ENCODE data around the gene NFIA. TPM values are rescaled to one million over a fixed set of nuclear protein-coding genes. Genes with fewer than 3 reads are reported as not detected.

NFIA gene
- total RNA-seq, 2 donors from 2014 or later, result 5.0 to 5.2 TPM

DNA sequence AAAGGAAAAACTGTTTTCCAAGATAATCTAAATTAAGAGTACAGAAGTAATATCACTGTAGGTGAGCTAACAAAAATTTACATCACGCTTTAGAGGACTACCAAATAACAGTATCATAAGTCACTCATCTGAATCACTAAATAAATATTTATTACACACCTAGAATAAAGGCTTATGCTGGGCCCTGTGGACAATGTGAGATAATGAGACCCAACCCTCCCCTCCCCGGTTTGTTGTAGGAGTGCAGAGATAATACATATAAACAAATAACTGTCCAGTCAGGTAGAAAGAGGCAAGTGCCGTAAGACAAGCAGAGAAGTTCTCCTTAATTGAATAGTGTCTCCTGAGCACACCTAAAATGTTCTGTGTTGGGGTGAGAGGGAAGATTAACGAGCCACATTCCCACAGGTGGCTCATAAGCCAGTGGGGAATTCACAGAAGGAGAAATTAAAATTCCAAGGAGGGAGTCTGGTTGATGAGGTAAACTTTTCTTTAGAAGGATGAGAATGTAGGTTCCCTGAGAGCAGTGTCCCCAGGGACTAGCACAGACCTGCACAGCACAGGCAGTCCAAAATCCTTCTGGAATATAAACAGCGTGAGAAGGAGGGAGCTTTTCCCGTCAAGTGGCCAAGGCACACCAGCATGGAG, 241.4 kb downstream of the NFIA start:
- Mint-ChIP-seq H3K27ac (no peak overlapping the region), H3K36me3 (ENCODE audit: low read depth) (no peaks in the 10 kb centered on the region), H3K4me1 (peaks cover 6% of the 10 kb centered on the region), H3K4me3 (no peak overlapping the region), H3K27me3 (no peaks in the 10 kb centered on the region)
- H3K9me3 ChIP-seq (ENCODE audit: control insufficient read depth, low read length, poor library complexity, severe bottlenecking), result no peaks in the 10 kb centered on the region
- no peak for DNase-seq
- ATAC-seq, result no peak

DNA sequence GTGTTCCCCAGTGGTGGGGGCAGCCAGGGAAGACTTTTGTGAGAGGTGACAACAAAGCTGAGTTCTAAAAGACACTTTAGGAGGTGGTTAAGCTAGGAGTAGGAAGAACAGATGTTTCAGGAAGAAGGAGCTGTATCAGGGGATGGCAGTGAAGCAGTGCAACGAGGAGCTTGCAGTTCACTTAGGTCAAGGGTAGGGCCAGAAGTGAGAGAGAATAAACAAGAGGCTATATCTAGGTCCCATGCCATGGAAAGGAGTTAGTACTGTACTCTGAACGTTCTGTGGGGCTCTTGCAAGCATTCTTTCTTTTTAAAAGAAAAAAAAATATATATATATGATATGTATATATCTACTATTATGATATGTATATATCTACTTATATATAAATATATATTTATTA, 244.4 kb downstream of the NFIA start:
- Mint-ChIP-seq H3K36me3 (ENCODE audit: low read depth) (no peaks in the 10 kb centered on the region), H3K27me3 (no peaks in the 10 kb centered on the region), H3K27ac (no peak overlapping the region), H3K4me3 (no peak overlapping the region), H3K4me1 (peaks cover 2% of the 10 kb centered on the region)
- no peaks in the 10 kb centered on the region for H3K9me3 ChIP-seq (ENCODE audit: control insufficient read depth, low read length, poor library complexity, severe bottlenecking)
- ATAC-seq (no peak), DNase-seq (no peak)

DNA sequence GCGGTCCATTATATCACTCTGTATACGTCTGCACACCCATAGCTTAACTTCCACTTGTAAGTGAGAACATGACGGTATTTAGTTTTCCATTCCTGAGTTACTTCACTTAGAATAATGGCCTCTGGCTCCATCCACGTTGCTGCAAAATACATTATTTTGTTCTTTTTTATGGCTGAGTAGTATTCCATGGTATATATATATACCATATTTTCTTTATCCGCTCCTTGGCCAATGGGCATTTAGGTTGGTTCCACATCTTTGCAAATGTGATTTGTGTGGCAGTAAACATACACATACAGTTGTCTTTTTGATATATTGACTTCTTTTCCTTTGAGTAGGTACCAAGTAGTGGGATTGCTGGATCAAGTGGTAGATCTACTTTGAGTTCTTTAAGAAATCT, 245.1 kb downstream of the NFIA start:
- H3K4me3 Mint-ChIP-seq, result no peak overlapping the region
- H3K27me3 Mint-ChIP-seq, result no peaks in the 10 kb centered on the region
- no peaks in the 10 kb centered on the region for H3K9me3 ChIP-seq (ENCODE audit: control insufficient read depth, low read length, poor library complexity, severe bottlenecking)
- H3K4me1 Mint-ChIP-seq, result peaks cover 2% of the 10 kb centered on the region
- no peak for DNase-seq
- no peaks in the 10 kb centered on the region for H3K36me3 Mint-ChIP-seq (ENCODE audit: low read depth)
- no peak for ATAC-seq
- H3K27ac Mint-ChIP-seq, result no peak overlapping the region

DNA sequence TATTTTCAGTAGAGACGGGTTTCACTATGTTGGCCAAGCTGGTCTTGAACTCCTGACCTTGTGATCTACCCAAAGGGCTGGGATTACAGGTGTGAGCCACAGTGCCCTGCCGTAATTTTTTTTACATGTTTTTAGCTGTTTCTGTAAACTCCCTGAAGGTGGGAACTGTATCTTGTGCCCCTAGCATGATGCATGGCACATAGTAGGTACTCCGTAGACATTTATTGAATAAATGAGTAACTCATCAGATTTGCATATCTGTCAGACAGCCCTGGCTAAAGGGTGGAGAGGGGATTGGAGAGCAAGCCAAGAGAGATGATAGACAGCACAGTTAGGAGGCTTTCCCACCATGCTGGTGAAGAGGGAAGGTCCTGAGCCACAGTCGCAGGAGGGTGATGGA, 247.2 kb downstream of the NFIA start:
- DNase-seq, result no peak
- no peak overlapping the region for H3K4me3 Mint-ChIP-seq
- H3K36me3 Mint-ChIP-seq (ENCODE audit: low read depth), result no peaks in the 10 kb centered on the region
- no peaks in the 10 kb centered on the region for H3K9me3 ChIP-seq (ENCODE audit: control insufficient read depth, low read length, poor library complexity, severe bottlenecking)
- no peaks in the 10 kb centered on the region for H3K27me3 Mint-ChIP-seq
- ATAC-seq, result no peak
- no peaks in the 10 kb centered on the region for H3K4me1 Mint-ChIP-seq
- no peak overlapping the region for H3K27ac Mint-ChIP-seq

DNA sequence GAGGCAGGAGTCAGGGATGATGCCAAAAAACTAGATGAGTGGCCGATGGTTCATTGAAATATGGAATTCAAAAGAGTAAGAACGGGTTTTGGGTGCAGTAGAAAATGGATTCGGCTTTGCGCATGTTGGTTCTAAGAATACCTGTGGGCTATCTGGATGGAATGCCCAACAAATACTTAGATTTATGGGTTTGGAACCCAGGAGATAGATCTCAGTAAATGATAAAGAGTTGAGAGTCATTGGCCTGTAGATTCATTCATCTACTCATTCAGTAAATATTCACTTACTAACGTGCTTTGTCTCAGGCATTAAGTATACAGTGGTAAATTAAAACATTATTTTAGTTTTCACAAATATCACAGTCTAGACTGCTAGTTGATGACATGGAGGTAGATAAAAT, 247.7 kb downstream of the NFIA start:
- DNase-seq (no peak), ATAC-seq (no peak)
- Mint-ChIP-seq H3K4me3 (no peak overlapping the region), H3K36me3 (ENCODE audit: low read depth) (no peaks in the 10 kb centered on the region), H3K27ac (no peak overlapping the region), H3K27me3 (no peaks in the 10 kb centered on the region), H3K4me1 (no peaks in the 10 kb centered on the region)
- no peaks in the 10 kb centered on the region for H3K9me3 ChIP-seq (ENCODE audit: control insufficient read depth, low read length, poor library complexity, severe bottlenecking)

DNA sequence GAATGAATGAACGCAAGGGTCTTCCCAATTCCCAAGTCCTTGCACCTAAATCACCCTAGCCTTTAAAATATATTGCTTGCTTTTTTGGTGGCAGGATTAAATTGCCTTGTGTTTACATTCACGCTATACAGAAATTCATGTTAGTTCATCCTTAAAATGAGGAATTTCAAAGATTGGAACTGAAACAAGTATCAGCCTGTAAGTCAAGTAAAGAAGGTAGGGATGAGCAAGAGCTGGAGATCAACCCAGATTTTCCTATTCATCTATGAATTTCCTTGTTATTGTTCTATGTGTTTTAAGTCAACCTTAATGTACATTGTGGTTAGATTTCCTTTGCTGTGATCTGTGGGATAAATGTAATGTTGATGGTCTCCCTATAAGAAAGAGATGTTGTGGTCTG, 248.2 kb downstream of the NFIA start:
- H3K27me3 Mint-ChIP-seq, result no peaks in the 10 kb centered on the region
- no peak overlapping the region for H3K4me3 Mint-ChIP-seq
- ATAC-seq, result no peak
- H3K4me1 Mint-ChIP-seq, result no peaks in the 10 kb centered on the region
- no peaks in the 10 kb centered on the region for H3K9me3 ChIP-seq (ENCODE audit: control insufficient read depth, low read length, poor library complexity, severe bottlenecking)
- no peak for DNase-seq
- H3K36me3 Mint-ChIP-seq (ENCODE audit: low read depth), result no peaks in the 10 kb centered on the region
- no peak overlapping the region for H3K27ac Mint-ChIP-seq

DNA sequence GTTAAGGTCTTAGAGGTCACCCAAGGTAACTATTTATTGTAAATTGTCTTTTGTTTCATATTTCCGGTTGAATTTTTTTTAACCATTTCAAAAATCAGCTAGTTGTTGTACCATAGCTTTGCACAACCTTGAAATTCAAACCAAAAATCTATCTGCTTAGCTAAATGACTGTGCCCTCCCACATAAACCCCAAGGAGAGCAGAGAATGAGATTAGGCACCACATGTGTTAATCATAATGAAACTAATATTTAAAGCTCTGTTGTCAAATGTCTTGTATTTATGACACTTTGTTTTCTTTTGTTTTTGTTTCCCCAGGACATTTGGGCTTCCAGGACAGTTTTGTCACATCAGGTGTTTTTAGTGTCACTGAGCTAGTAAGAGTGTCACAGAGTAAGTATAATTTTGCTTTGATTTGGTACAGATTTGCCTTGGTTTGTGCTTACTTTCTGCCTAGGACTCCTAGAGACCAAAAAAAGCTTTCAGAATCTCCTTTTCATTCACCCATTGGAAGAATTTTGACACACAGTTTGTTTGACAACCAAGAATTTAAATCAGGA, 249.9 kb downstream of the NFIA start:
- Mint-ChIP-seq H3K27me3 (no peaks in the 10 kb centered on the region), H3K4me3 (no peak overlapping the region), H3K4me1 (no peaks in the 10 kb centered on the region), H3K36me3 (ENCODE audit: low read depth) (no peaks in the 10 kb centered on the region), H3K27ac (no peak overlapping the region)
- H3K9me3 ChIP-seq (ENCODE audit: control insufficient read depth, low read length, poor library complexity, severe bottlenecking), result no peaks in the 10 kb centered on the region
- no peak for DNase-seq
- no peak for ATAC-seq

DNA sequence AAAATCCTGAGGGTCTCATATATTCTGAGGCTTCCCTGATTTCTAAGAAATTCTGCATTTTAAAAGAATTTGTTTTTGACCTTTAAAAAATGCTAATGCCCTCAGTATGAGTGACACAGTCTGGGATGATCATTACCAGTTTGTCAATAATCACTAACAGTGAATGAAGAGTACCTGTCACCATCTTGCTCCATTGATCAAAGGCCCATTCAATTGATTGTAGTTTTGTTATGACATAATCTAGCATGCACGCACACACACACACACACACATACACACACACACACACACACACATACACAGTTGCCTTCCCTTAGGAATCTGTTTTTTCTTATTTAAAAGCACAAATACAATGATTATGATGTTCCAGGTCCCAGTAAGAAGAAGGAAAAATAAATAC, 250.4 kb downstream of the NFIA start:
- Mint-ChIP-seq H3K4me3 (no peak overlapping the region), H3K27me3 (no peaks in the 10 kb centered on the region), H3K36me3 (ENCODE audit: low read depth) (no peaks in the 10 kb centered on the region), H3K4me1 (no peaks in the 10 kb centered on the region), H3K27ac (no peak overlapping the region)
- ATAC-seq, result no peak
- DNase-seq, result no peak
- H3K9me3 ChIP-seq (ENCODE audit: control insufficient read depth, low read length, poor library complexity, severe bottlenecking), result no peaks in the 10 kb centered on the region

DNA sequence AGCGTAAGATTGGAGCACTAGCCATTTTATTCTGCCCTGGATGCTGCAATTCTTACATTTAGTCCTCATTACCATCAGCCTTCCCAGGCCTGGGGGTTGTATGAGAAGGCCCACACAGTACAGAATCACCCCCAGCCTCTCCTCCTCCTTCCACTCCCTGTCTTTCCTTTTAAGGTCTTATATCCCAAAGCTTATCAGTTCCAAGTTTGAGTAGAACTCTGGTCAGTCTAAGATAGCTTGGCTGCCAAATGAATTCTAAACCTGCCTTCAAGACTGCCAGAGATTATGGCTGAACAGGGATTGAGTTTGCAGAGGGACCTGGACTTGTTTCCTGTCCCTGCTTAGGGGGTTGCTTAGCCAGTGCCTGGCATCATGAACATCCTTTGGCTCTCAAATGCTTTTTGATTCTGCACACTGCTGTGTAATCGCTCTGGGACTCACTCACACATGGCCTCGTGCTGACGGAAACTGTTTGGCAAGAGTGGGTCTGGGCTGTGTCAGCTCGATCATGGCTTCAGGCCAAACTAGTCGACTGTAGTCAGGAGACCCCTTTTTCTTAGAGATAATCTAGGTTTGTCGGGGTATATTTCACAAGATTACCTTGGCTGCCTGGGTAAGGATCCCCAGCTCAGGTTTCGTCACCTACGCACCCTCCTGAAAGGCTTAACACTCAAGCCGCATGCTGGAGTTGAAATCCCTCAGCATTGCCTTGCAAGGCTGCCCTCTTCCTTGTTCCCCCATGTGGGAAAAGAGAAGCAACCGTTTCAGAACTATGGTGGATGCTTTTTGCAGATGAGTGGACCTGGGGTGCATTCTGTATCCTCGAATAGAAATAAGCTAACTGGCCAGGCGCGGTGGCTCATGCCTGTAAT, 252.6 kb downstream of the NFIA start:
- ATAC-seq (no peak), DNase-seq (no peak)
- H3K36me3 Mint-ChIP-seq (ENCODE audit: low read depth), result no peaks in the 10 kb centered on the region
- no peaks in the 10 kb centered on the region for H3K9me3 ChIP-seq (ENCODE audit: control insufficient read depth, low read length, poor library complexity, severe bottlenecking)
- H3K4me3 Mint-ChIP-seq, result no peak overlapping the region
- no peaks in the 10 kb centered on the region for H3K4me1 Mint-ChIP-seq
- no peaks in the 10 kb centered on the region for H3K27me3 Mint-ChIP-seq
- no peak overlapping the region for H3K27ac Mint-ChIP-seq

DNA sequence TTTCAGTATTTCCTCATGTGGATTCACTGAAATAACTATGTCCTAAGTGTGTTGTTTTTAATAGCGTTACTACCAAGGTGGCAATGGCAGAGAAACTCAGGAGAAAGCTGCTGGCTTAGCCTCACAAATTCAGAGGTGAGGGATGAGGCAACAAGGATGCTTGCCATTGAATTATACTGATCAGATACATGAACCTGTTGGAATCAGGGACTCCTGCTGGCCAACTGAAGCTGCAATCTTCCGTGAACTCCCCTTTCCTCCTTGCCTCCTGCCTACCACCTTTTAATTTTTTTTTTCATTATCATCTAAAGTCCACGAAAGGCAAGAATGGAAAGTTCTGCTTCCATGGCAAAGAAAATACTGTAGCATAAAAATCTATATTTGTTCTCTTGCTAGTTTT, 254.7 kb downstream of the NFIA start:
- DNase-seq (no peak), ATAC-seq (no peak)
- no peak overlapping the region for H3K4me3 Mint-ChIP-seq
- no peaks in the 10 kb centered on the region for H3K27me3 Mint-ChIP-seq
- H3K27ac Mint-ChIP-seq, result no peak overlapping the region
- H3K36me3 Mint-ChIP-seq (ENCODE audit: low read depth), result no peaks in the 10 kb centered on the region
- H3K4me1 Mint-ChIP-seq, result no peaks in the 10 kb centered on the region
- no peaks in the 10 kb centered on the region for H3K9me3 ChIP-seq (ENCODE audit: control insufficient read depth, low read length, poor library complexity, severe bottlenecking)

DNA sequence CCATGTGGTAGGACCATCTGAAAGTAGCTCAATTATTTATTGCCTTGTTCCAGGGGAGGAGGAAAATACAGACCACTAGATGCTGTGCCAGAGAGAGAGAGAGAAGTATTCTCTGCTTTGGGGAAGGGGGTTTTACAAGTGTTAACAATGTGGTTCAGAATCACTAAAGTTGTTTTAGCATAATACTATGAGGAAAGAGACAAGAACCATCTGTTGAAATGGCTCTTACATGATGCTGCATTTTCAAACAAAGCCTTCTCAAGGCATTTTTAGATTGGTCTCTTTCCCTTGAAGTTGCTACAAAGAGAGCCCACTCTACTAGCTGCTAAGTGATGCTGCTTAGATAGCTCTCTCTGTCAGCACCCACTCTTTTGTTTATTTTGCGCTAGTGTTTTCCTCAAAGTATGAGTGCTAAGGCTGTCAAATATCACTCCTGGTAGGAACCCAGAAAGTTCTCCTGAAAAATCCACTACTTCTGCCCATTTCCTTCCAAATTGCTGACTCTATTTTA, 255.1 kb downstream of the NFIA start:
- no peaks in the 10 kb centered on the region for H3K4me1 Mint-ChIP-seq
- no peaks in the 10 kb centered on the region for H3K27me3 Mint-ChIP-seq
- no peak overlapping the region for H3K4me3 Mint-ChIP-seq
- ATAC-seq, result no peak
- H3K9me3 ChIP-seq (ENCODE audit: control insufficient read depth, low read length, poor library complexity, severe bottlenecking), result no peaks in the 10 kb centered on the region
- H3K36me3 Mint-ChIP-seq (ENCODE audit: low read depth), result no peaks in the 10 kb centered on the region
- no peak for DNase-seq
- no peak overlapping the region for H3K27ac Mint-ChIP-seq

DNA sequence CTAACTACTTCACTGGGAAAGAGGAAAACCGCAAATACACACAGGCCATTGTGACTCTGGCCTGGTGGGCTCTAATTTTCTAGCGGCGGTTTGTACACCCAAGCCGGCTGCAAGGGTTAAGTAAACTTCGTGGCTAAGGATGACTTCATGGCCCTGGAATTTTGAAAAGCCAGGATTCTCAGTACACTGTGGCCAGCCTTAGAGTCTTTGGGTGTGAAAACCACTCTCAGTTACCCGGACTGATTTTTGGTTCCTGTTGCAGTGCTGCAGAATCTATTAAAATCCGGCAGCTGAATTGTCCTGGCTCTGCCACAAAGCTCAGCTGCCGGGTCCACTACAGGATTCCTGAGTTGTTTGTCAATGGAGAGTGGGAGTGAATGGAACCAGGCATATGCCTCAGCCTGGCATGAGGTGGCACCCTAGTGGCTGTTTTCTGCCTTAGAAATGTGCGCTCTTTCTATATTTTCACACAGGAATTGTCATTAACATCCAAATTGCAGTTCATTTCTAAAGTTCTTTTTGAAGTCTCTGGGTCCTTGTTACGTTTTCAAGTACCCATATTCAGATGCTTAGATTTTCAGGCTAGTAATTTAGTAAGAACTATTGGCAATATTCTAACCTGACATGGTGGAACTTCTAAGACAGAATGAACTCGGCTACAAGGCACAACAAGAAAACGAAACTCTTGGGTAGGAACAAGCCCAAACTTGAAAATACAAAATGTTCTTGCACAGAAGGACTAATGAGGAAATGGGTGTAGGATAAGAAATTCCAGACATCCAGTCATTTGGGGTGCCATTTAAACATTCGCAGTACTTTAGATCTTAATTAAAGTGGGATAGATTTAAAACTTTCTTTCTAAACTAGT, 255.9 kb downstream of the NFIA start:
- no peaks in the 10 kb centered on the region for H3K4me1 Mint-ChIP-seq
- H3K27ac Mint-ChIP-seq, result no peak overlapping the region
- ATAC-seq (no peak), DNase-seq (no peak)
- no peak overlapping the region for H3K4me3 Mint-ChIP-seq
- no peaks in the 10 kb centered on the region for H3K27me3 Mint-ChIP-seq
- H3K36me3 Mint-ChIP-seq (ENCODE audit: low read depth), result no peaks in the 10 kb centered on the region
- no peaks in the 10 kb centered on the region for H3K9me3 ChIP-seq (ENCODE audit: control insufficient read depth, low read length, poor library complexity, severe bottlenecking)

DNA sequence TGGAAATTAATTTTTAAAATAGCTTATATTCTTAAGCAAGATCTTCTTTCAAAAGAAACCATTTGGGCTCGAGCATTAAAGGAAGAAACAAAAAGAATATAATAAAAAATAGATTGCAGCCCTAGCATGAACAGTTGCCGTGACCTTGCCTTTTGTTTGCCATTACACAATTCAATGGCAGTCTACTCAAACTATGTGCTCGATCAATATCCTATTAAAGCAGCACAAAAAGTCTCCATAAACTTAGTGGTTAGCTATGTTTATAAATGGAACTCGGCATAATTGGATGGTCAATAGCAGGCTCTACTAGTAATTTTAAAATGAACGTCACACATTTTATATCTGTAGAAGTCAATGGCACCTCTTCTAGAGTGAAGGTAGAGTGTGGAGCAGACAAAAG, 256.5 kb downstream of the NFIA start:
- Mint-ChIP-seq H3K36me3 (ENCODE audit: low read depth) (no peaks in the 10 kb centered on the region), H3K27ac (no peak overlapping the region), H3K27me3 (no peaks in the 10 kb centered on the region), H3K4me3 (no peak overlapping the region), H3K4me1 (no peaks in the 10 kb centered on the region)
- no peaks in the 10 kb centered on the region for H3K9me3 ChIP-seq (ENCODE audit: control insufficient read depth, low read length, poor library complexity, severe bottlenecking)
- no peak for DNase-seq
- no peak for ATAC-seq

All from T-helper 17 cell (primary cell).